ENCODE results near the gene ERBB4. TPM values are rescaled to one million over a fixed set of nuclear protein-coding genes. Genes with fewer than 3 reads are reported as not detected.

ERBB4 gene
- total and polyA plus RNA-seq, 7 donors, result 0.07 to 7.5 (median 2.0) TPM

DNA sequence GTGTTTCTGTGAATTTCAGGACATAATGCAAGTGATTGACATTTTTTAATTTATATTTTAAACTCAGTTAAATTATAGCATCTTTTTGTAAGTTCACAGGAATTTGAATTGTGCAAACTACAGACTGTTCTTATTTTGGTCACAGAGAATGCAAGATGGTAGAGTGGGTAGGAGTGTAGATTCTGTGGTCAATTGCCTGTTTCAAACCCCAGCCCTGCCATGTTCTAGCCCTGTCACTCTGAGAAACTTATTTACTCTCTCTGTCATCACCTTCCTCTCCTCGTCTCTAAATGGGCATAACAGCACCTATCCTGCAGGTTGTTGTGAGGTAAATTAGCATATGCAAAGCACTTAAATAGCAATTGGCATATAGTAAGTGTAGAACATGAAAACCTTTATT is 1102.4 kb downstream of the ERBB4 start:
- Histone ChIP-seq H3K9me3 (no peaks in the 10 kb centered on the region), H3K27me3 (ENCODE audit: insufficient read depth in 3 of 3, low read length in 2 of 3) (no peaks in the 10 kb centered on the region), H3K4me1 (no peaks in the 10 kb centered on the region), H3K4me3 (no peak overlapping the region), H3K36me3 (ENCODE audit: insufficient read depth in 1 of 2, low read depth in 1 of 2) (no peaks in the 10 kb centered on the region), H3K27ac (no peak overlapping the region)
- DNase-seq, result no peak
- TF ChIP-seq, protein P1, sequence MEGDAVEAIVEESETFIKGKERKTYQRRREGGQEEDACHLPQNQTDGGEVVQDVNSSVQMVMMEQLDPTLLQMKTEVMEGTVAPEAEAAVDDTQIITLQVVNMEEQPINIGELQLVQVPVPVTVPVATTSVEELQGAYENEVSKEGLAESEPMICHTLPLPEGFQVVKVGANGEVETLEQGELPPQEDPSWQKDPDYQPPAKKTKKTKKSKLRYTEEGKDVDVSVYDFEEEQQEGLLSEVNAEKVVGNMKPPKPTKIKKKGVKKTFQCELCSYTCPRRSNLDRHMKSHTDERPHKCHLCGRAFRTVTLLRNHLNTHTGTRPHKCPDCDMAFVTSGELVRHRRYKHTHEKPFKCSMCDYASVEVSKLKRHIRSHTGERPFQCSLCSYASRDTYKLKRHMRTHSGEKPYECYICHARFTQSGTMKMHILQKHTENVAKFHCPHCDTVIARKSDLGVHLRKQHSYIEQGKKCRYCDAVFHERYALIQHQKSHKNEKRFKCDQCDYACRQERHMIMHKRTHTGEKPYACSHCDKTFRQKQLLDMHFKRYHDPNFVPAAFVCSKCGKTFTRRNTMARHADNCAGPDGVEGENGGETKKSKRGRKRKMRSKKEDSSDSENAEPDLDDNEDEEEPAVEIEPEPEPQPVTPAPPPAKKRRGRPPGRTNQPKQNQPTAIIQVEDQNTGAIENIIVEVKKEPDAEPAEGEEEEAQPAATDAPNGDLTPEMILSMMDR (IDR thresholded peaks at IDR 0.05), result no peak
- 54 to 71% (median 60%) methylated on average over 1 of the region's 1 CpG for WGBS, 3 donors
- intact Hi-C loops (cut with DNase I), result no loop called here
- no peak for ATAC-seq

DNA sequence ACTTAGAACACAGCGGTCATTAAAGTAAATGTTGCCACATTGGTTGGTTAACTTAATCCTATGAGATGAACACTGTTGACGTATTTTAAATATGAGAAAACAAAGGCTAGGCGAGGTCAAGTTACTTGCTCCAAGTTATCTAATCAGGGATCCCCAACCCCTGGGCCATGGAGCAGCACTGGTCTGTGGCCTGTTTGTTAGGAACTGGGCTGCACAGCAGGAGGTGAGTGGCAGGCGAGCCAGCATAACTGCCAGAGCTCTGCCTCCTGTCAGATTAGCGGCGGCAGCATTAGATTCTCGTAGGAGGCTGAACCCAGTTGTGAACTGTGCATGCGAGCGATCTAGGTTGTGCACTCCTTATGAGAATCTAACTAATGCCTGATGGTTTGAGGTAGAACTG is 1103.3 kb downstream of the ERBB4 start:
- H3K4me3 ChIP-seq, result no peak overlapping the region
- ATAC-seq, result no peak
- H3K4me1 ChIP-seq, result no peaks in the 10 kb centered on the region
- H3K36me3 ChIP-seq (ENCODE audit: insufficient read depth in 1 of 2, low read depth in 1 of 2), result no peaks in the 10 kb centered on the region
- no peak for DNase-seq
- no peaks in the 10 kb centered on the region for H3K27me3 ChIP-seq (ENCODE audit: insufficient read depth in 3 of 3, low read length in 2 of 3)
- WGBS, 3 donors, result 87 to 90% (median 88%) methylated on average over 9 of the region's 9 CpGs
- intact Hi-C loops (cut with DNase I), result no loop called here
- no peak overlapping the region for H3K27ac ChIP-seq
- TF ChIP-seq, protein P1 (IDR thresholded peaks at IDR 0.05), result no peak
- H3K9me3 ChIP-seq, result no peaks in the 10 kb centered on the region

DNA sequence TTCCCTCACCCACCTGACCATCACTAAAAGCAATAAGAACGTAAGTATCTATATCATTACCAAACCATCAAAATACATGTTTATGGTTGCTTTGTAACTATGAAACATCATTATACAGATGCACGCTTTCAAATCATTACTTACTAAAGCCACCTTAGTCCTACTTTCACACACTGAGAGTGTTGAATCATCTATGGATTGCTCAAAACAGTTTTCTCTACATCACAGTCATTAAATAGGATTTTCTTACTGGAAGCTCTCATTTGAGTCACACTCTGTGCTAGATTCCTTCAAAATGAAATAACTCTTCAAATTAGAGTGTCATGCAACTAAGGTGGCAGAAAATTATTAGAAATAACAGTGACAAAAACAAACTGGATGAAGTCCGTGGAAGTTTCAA is 1103.8 kb downstream of the ERBB4 start:
- H3K4me3 ChIP-seq, result no peak overlapping the region
- no peaks in the 10 kb centered on the region for H3K4me1 ChIP-seq
- H3K27ac ChIP-seq, result no peak overlapping the region
- H3K36me3 ChIP-seq (ENCODE audit: insufficient read depth in 1 of 2, low read depth in 1 of 2), result no peaks in the 10 kb centered on the region
- intact Hi-C loops (cut with DNase I), result no loop called here
- ATAC-seq (no peak), DNase-seq (no peak)
- H3K9me3 ChIP-seq, result no peaks in the 10 kb centered on the region
- 83 to 90% (median 88%) methylated on average over 3 of the region's 3 CpGs for WGBS, 3 donors
- TF ChIP-seq, protein P1 (IDR thresholded peaks at IDR 0.05), result no peak
- H3K27me3 ChIP-seq (ENCODE audit: insufficient read depth in 3 of 3, low read length in 2 of 3), result no peaks in the 10 kb centered on the region

DNA sequence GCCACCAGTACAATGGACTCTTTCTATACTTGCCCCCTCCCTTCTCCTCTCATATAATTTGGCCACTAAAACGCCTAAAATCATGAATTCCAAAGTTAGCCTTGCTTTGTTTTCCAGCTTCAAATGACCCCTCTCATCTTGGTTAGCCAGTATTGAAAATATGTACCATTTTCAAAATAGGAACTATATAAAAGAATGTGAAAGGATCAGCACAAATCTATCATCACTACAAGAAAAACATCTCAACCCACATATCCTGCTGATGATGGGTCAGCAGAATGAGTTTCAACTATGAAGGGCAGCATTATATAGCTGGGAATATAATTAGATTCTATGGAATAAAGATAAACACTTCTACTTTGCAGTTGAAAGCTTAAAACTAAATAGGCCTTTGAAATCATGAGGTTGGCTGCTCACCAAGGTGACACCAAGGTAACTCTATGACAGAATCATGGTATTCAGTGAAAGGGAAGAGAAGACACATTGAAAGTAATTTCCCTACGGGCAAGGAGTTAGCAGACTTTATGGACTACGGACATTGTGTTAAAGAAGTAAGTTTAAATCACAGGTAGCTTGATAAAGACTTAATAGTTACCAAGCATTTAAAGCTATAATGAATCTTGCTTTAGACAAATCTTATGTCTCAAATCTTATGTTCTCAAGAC is 1109.2 kb downstream of the ERBB4 start:
- WGBS, 3 donors, result 80 to 81% (median 80%) methylated on average over 3 of the region's 3 CpGs
- Histone ChIP-seq H3K27ac (no peak overlapping the region), H3K9me3 (no peaks in the 10 kb centered on the region), H3K27me3 (ENCODE audit: insufficient read depth in 3 of 3, low read length in 2 of 3) (no peaks in the 10 kb centered on the region), H3K4me1 (no peaks in the 10 kb centered on the region), H3K36me3 (ENCODE audit: insufficient read depth in 1 of 2, low read depth in 1 of 2) (no peaks in the 10 kb centered on the region), H3K4me3 (no peak overlapping the region)
- intact Hi-C loops (cut with DNase I), result no loop called here
- no peak for DNase-seq
- ATAC-seq, result no peak
- TF ChIP-seq, protein P1 (IDR thresholded peaks at IDR 0.05), result no peak

DNA sequence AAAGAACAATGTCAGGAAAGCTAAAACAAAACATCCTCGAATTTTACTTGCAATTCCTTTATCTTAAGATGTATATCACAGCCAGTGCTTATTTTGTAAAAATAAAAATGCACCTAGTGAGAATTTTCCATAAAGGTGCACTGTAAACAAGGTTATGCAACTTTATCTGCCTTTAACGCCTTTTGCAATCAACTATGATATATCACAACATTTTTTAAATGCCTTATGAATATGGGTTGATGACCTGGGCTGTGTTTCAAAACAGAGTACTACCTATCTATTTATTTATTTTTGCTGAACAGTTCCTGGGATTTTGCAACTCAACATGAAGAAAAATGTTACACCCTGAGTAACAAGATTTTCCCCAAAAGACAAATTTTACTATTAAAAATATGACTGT is 1112.4 kb downstream of the ERBB4 start:
- H3K4me1 ChIP-seq, result no peaks in the 10 kb centered on the region
- H3K36me3 ChIP-seq (ENCODE audit: insufficient read depth in 1 of 2, low read depth in 1 of 2), result peaks cover 0 to 4% of the 10 kb centered on the region in 2 donors
- no peak for ATAC-seq
- DNase-seq, result no peak
- no peaks in the 10 kb centered on the region for H3K9me3 ChIP-seq
- TF ChIP-seq, protein P1 (IDR thresholded peaks at IDR 0.05), result no peak
- WGBS, 3 donors, result 67 to 75% (median 71%) methylated on average over 2 of the region's 2 CpGs
- no peak overlapping the region for H3K27ac ChIP-seq
- no peak overlapping the region for H3K4me3 ChIP-seq
- no peaks in the 10 kb centered on the region for H3K27me3 ChIP-seq (ENCODE audit: insufficient read depth in 3 of 3, low read length in 2 of 3)
- intact Hi-C loops (cut with DNase I), result no loop called here
